Measurements from ENCODE around the gene TMC7. TPM values are rescaled to one million over a fixed set of nuclear protein-coding genes. Genes with fewer than 3 reads are reported as not detected.

The TMC7 gene
- total RNA-seq, 2 experiments from 2014 or later: not detected

GRCh38 chr16:19084879-19085278 lies 101.1 kb downstream of the TMC7 start:
- H3K27me3 Mint-ChIP-seq: peaks cover 4% of the 10 kb centered on the region
- ATAC-seq (no peak), DNase-seq (no peak)
- peaks cover 17% of the 10 kb centered on the region for H3K36me3 Mint-ChIP-seq (ENCODE audit: low read depth)
- no peak for TF ChIP-seq CTCF (IDR thresholded peaks at IDR 0.05)
- H3K27ac Mint-ChIP-seq: no peak overlapping the region
- H3K4me1 Mint-ChIP-seq (ENCODE audit: low read depth): peaks cover 6% of the 10 kb centered on the region
- intact Hi-C loops (cut with micrococcal nuclease): loop anchor here (5.0 to 10.0 kb wide), 3 partner anchors 80 to 292 kb away; partner anchors contain the start of gene SYT17
- peaks cover 1% of the 10 kb centered on the region for H3K9me3 Mint-ChIP-seq
- H3K4me3 Mint-ChIP-seq: no peak overlapping the region
- CTCF ChIA-PET: interaction anchor here (1.1 to 4.9 kb wide), 6 partner anchors 10 to 421 kb away, joined by 3 to 53 read pairs (median 16); no protein-coding TSS in a partner anchor
- POLR2A ChIA-PET: no interaction called here

DNA sequence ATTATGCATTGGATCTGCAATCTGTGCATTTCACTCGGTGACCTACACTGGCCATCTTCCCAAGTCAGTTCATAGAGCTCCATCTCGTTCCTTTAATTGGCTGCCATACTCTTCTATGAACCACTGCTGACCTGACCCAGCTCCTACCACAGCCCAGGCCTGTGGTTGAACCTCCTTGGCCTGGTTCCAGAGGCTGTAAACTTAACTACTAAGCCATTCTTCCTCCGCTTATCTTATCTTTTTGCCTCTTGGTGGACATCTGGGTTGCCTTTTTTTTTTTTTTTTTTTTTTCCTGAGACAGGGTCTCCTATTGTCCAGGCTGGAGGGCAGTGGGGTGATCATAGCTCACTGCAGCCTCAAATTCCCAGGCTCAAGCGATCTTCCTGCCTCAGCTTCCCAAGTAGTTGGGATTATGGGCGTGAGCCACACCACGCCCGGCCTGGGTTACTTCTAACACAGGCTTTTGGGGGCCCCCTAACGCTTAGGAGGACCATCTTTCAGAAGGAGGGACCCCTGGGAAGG lies 102.0 kb downstream of the TMC7 start:
- Mint-ChIP-seq H3K4me3 (no peak overlapping the region), H3K36me3 (ENCODE audit: low read depth) (peaks cover 13% of the 10 kb centered on the region), H3K4me1 (ENCODE audit: low read depth) (peaks cover 6% of the 10 kb centered on the region), H3K27me3 (peaks cover 5% of the 10 kb centered on the region), H3K27ac (no peak overlapping the region), H3K9me3 (peaks cover 2% of the 10 kb centered on the region)
- intact Hi-C loops (cut with micrococcal nuclease): loop anchor here (5.0 to 10.0 kb wide), 3 partner anchors 79 to 292 kb away; partner anchors contain the start of gene SYT17
- no peak for TF ChIP-seq CTCF (IDR thresholded peaks at IDR 0.05)
- ATAC-seq (no peak), DNase-seq (no peak)
- ChIA-PET CTCF (interaction anchor here (0.7 to 4.9 kb wide), 36 partner anchors 9 to 470 kb away, joined by 3 to 53 read pairs (median 5); partner anchors contain the start of genes COQ7, TMC7 and VPS35L), POLR2A (no interaction called here)

DNA sequence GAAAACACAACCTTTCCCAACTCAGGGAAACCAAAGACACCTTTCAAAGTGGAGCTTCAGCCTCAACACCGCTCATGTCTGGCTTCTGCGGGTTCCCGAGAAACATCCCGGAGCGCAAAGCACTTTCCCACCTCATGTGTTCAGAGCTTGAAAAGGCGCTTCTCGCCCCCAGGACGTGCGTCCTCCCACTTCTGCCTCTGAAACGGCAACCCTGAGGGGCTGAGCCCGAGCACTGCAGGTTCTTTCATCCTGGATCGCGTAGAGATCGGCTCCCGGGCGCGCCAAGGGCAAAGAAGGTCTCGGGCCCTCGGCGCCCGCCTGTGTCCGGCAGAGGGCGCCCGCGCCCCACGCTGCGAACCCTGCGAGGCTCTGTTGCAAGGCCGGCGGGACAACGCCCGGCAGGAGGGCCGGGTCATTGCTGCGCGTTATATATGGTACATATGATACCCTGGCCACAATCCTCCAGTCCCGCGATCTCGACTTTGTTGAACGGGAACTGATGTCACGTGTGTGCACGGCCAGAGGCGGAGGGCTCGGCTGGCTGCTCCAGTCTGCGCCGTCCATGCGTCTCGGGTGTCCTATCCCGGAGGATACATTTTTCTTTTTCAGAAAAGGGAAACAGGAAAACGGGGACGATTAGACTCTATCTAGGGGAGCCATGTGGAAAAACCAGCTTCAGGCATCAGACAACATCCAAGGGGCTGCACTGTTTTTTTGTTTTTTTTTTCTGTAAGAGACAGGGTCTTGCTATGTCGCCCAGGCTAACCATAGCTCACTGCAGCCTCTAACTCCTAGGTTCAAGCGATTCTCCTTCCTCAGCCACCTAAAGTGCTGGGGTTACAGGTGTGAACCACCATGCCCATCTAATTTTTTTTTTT lies 102.8 kb downstream of the TMC7 start:
- peak; percentile 98 for TF ChIP-seq CTCF (IDR thresholded peaks at IDR 0.05)
- Mint-ChIP-seq H3K27me3 (peaks cover 6% of the 10 kb centered on the region), H3K4me1 (ENCODE audit: low read depth) (peaks cover 6% of the 10 kb centered on the region), H3K27ac (no peak overlapping the region), H3K4me3 (peak overlapping the region; percentile 47), H3K9me3 (peaks cover 6% of the 10 kb centered on the region), H3K36me3 (ENCODE audit: low read depth) (peaks cover 5% of the 10 kb centered on the region)
- POLR2A ChIA-PET: no interaction called here
- peak; percentile 95 for ATAC-seq
- CTCF ChIA-PET: interaction anchor here (0.7 to 4.9 kb wide), 38 partner anchors 8 to 469 kb away, joined by 3 to 53 read pairs (median 4); partner anchors contain the start of genes COQ7, TMC7 and VPS35L
- peak; percentile 81 for DNase-seq
- intact Hi-C loops (cut with micrococcal nuclease): loop anchor here (5.0 to 10.0 kb wide), 3 partner anchors 78 to 291 kb away; partner anchors contain the start of gene SYT17

DNA sequence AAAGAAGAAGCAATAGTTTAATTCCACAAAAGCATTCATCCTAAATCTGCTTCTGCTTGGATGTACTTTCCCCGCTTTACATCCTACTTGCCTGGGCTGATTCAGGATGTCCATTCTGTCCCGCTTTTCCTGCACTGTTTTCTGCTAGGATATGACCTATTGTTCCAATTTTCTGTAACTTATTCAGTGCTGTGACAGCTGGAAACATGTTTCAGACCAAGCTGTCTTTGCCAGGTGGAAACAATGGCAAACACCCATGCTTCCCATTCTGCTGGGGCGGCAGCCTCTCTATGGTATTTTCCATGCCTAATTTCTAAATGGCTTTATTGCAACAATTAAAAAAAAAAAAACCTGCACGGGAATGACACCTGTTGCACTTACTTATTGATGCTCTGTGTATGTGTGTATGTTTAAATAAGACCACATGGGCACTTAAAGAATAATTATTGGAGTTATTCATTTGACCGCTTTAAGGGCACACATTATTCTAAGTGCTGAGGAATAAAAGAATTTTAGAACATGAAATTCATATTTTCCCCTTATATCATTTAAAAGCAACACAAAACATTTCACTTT lies 104.7 kb downstream of the TMC7 start:
- H3K27ac Mint-ChIP-seq: no peak overlapping the region
- ATAC-seq (no peak), DNase-seq (no peak)
- POLR2A ChIA-PET: no interaction called here
- intact Hi-C loops (cut with micrococcal nuclease): loop anchor here (5.0 to 10.0 kb wide), 3 partner anchors 76 to 289 kb away; partner anchors contain the start of gene SYT17
- no peak for TF ChIP-seq CTCF (IDR thresholded peaks at IDR 0.05)
- peaks cover 1% of the 10 kb centered on the region for H3K36me3 Mint-ChIP-seq (ENCODE audit: low read depth)
- CTCF ChIA-PET: interaction anchor here (1.6 to 4.9 kb wide), 2 partner anchors 90 to 414 kb away, joined by 5 to 53 read pairs; no protein-coding TSS in a partner anchor
- H3K27me3 Mint-ChIP-seq: peaks cover 7% of the 10 kb centered on the region
- H3K4me3 Mint-ChIP-seq: no peak overlapping the region
- peaks cover 6% of the 10 kb centered on the region for H3K4me1 Mint-ChIP-seq (ENCODE audit: low read depth)
- peaks cover 15% of the 10 kb centered on the region for H3K9me3 Mint-ChIP-seq

All from activated CD8-positive, alpha-beta T cell treated with anti-CD3 and anti-CD28 coated beads for 36 hours (primary cell).